Middle frontal gyrus (tissue), 1 donor: ENCODE results near the gene MKI67.
"Not testable (repeated sequence)": the region's sequence is repeated elsewhere in the genome, so short reads cannot be mapped to it uniquely, and the experiment has no call there.

Source experiments
- DNase-seq: peaks from one replicate; pipeline ENCODE4 v3.0.0-alpha.2; 2015; ENCODE audit warnings: low spot score; ENCODE audit errors: extremely low spot score

MKI67 gene

DNA sequence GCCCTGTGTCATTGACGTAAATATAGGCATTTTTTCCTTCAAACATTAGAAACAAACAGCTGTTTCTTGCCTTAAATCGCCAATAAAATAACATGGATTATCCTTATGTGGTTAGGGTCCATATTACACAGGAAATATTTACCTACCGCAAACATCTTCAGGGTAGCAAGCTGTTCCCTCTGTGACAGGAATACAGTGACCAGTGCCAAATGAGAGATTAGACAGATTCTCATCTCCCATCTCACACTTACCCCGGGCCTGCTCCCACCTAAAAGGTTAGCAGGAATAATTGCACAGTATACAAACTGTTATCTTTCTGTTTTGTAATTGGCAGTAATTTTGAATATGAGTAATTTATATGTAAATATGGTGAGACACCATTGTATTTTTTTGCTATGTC, 16.5 kb downstream of the MKI67 start:
- DNase-seq, result no peak

GRCh38 chr10:128105383-128105782, 20.8 kb downstream of the MKI67 start:
- DNase-seq, result no peak

GRCh38 chr10:128103229-128103714, 23.0 kb downstream of the MKI67 start:
- DNase-seq, result no peak

- DNase-seq, result no peak
Observed at GRCh38 chr10:128102480-128103228, 23.6 kb downstream of the MKI67 start.

GRCh38 chr10:128101901-128102300, 24.3 kb downstream of the MKI67 start:
- DNase-seq, result no peak

- DNase-seq, result no peak
Observed at GRCh38 chr10:128099901-128100300, 26.3 kb downstream of the MKI67 start.

GRCh38 chr10:128098631-128099030, 27.6 kb downstream of the MKI67 start:
- no peak for DNase-seq

- DNase-seq, result no peak
Observed at GRCh38 chr10:128097783-128098182, 28.4 kb downstream of the MKI67 start.

- DNase-seq, result no peak
Observed at GRCh38 chr10:128096486-128097199, 29.6 kb downstream of the MKI67 start.

DNA sequence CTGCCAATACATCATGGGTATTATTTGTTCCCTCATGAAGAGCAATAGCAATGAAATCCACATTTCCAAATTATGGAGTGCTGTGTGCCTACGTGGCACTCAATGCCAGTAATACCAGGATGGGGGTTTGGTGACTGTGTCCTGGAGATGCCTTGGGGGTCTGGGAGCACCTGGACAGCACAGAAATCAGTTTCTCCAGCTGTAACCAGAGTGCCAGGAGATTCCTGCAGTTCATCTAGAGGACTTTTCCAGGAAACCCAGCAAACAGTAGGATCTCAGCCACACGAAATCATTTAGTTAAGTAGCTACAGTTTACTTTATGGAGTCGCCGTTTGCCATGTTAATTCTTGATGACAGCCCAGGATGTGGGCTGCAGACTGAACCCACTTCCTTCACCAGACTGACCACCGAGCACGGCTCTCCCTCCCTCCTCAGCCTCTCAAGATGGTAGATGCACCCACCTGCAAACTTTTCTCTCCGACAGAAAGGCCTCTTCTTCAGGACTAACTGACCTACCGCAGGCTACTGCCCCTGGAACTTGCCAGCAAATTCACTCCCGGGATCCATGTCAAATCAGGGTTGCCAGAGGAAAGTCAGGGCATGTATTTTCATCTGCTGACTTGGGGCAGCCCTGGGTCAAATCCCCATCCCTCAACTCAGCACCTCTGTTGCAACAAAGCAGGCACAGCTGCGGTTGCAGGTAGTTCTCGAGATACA, 30.3 kb downstream of the MKI67 start:
- no peak for DNase-seq

DNA sequence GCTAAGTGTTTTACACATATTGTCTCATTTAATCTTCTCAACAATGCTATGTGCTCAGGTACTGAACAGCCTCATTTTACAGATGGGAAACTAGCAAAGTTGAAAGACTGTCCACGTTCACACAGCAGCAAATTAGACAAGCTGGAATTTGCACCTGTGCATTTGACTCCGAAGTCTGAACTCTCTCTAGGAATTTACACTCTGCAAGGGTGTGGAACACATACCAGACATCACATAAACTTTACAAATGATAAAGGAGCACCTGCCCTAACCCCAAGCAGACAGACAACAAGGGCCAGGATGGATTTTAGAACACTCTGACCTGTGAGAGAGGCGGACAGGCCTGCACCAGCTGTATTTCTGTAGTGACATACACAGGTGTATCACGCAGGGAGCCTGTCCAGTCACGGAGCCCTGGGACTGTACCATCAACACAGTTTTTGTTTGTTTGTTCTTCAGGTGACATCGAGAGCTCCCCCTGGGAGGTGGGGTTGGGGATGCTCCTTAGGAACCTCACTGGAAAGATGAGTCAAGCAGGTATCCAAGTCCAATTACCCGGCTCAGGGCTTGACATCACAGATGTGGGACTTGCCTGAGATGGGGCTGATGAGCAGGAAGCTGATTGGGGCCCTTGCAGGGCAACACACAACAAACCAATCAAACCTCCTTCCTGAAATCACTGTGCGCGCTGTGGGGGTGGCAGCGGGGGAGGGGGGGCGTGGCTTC, 31.0 kb downstream of the MKI67 start:
- DNase-seq, result no peak

DNA sequence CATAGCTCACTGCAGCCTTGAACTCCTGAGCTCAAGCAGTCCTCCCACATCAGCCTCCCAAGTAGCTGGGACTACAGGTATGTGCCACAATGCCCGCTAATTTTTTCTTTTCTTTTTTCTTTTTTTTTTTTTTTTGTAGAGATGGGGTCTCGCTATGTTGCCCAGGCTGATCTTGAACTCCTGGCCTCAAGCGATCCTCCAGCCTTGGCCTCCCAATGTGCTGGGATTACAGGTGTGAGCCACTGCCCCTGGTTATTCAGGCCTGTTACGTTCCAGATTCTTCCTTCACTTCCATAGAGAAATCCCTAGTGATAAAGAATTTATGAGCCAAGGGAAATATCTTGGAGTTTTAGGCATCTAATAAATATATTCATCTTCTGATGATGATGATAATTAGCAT, 31.6 kb downstream of the MKI67 start:
- not testable (repeated sequence) for DNase-seq

DNA sequence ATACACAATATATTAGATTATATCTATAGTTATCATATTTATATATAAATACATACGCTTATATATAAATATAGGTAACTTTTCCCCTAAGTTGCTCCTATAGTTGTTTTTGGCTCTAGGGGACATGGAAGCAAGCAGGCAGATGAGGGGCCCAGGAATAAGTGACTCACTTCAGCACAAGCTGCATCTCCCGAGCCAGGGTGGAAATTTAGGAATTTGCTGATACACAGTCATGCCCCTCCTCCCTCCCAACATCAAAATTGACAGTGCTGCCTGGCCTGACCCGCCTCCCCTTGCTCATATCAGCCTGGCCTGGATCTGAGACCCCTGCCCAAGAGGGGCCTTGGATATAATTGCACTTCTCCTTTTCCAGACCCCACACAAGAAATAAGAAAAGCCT, 33.8 kb downstream of the MKI67 start:
- DNase-seq, result no peak

DNA sequence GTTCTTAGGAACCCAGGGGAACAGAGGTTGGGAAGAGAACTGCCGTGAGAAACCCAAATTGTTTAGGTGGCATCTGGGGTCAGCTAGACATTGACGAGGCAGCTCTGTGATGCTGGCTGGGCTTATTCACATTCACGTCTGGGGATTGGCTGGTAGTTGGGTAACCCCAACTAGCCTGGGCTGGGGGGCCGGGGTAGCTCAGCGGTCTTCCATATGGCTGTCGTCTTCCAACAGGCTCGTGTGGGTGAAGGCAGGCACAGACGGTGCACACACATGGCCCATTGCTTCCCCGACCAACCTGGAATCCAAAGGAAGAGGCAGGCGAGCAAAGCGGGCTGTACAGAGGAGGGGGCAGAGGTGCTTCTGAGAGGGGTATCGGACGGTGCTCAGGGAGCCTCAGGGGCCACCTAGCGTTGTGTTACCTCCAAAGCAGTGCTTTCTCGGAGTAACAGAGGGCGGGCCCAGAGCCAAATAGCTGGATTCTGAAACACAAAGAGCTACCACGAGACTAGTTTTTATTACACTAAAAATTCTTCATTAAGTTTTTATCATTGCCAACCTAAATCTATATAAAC, 34.5 kb downstream of the MKI67 start:
- DNase-seq, result no peak

GRCh38 chr10:128087884-128088709, 38.1 kb downstream of the MKI67 start:
- DNase-seq, result no peak

DNA sequence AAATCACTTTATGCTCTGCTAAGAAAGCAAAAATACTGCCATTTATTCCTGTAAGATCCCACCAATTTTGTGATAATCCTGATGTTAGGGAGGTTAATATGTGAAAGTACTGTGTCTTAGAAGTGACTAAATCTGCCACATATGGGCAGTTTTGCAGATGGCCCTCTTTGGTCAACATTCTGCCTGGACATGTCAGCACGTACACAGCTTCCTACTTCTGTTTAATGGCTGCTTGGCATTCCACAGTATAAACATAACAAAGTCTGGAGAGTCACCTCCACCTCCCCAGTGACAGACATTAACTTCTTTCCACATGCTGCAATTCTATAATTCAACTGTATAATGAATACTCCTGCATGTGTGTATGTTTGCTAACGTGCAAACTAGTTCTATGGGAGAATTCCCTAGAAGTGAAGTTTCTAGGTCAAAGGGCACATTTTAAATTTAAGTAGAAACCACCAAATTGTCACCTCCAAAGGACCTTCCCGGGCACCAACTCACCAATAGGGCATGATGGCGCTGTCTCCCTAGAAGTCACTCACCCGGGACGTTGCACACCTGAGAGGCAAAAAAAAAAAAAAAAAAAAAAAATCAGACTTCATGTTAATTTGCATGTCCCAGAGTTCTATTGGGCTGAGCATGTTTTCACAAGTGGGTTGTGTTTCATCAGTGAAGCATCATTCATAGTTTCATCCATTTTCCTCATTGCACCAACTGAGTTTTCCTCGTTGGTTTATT, 38.9 kb downstream of the MKI67 start:
- no peak for DNase-seq

DNA sequence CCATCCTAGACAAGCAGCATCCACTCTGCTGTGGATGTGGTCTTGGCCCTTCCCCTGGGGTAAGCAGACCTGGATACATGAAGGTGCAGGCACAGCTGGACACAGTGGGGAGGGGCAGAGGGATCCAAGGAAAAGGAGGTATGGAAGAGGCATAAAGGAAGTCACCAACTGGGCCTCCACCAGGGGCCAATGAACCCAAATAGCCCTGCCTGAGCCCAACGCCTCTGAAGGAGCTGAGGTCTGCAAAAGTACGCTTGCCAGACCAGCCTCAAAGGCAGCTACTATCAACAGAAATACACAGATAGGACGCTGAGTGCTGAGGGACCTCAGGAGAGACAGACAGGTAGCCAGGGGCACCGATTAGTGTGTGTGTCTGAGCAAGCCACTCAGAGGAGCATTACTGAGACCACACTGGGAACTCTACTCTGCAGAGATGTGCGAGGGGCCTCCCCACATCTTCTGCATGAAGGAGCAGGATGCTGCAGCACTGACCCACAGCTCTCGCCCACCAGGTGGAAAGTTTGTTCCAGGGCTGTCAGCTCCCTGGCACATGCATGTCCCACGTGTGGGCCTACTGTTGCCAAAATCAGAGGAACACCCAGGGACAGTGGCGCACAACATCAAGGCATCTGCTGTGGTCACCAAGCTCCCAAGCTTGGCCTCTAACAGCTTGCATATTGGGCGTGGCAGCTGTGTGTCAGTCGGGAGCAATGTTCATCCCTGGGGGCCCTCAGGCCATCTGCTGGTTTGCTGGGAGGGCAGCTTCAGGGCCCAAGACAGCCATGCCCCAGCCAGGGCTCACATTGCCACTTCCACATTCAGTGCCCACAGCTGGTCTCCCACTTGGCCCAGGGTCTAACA, 40.0 kb downstream of the MKI67 start:
- no peak for DNase-seq

- DNase-seq, result no peak
Observed at GRCh38 chr10:128084991-128085390, 41.2 kb downstream of the MKI67 start.

- DNase-seq, result no peak
Observed at GRCh38 chr10:128084364-128084763, 41.9 kb downstream of the MKI67 start.
